Measurements from ENCODE around the gene SCYGR8. TPM values are rescaled to one million over a fixed set of nuclear protein-coding genes. Genes with fewer than 3 reads are reported as not detected.
"Not testable (repeated sequence)": the region's sequence is repeated elsewhere in the genome, so short reads cannot be mapped to it uniquely, and the experiment has no call there.

Gene SCYGR8
- total RNA-seq, 2 donors from 2014 or later = not detected

GRCh38 chr2:227728035-227728434 lies 17.7 kb upstream of the SCYGR8 start, which contains the start of gene SCYGR7:
Gene SCYGR7, plus strand, starts transcription at chr2:227728335. Its CDS starts 0 bp downstream, at chr2:227728335.
- no peak within 1 kb of the TSS for H3K27ac ChIP-seq
- H3K36me3 ChIP-seq = no peaks in the 10 kb centered on the region
- DNase-seq = no peak
- TF ChIP-seq, protein P1, sequence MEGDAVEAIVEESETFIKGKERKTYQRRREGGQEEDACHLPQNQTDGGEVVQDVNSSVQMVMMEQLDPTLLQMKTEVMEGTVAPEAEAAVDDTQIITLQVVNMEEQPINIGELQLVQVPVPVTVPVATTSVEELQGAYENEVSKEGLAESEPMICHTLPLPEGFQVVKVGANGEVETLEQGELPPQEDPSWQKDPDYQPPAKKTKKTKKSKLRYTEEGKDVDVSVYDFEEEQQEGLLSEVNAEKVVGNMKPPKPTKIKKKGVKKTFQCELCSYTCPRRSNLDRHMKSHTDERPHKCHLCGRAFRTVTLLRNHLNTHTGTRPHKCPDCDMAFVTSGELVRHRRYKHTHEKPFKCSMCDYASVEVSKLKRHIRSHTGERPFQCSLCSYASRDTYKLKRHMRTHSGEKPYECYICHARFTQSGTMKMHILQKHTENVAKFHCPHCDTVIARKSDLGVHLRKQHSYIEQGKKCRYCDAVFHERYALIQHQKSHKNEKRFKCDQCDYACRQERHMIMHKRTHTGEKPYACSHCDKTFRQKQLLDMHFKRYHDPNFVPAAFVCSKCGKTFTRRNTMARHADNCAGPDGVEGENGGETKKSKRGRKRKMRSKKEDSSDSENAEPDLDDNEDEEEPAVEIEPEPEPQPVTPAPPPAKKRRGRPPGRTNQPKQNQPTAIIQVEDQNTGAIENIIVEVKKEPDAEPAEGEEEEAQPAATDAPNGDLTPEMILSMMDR (IDR thresholded peaks at IDR 0.05) = no peak
- H3K9ac ChIP-seq (ENCODE audit: low read depth in 2 of 2, low read length in 2 of 2) = no peak within 1 kb of the TSS
- no peaks in the 10 kb centered on the region for H3K27me3 ChIP-seq
- no peak within 1 kb of the TSS for H3K4me3 ChIP-seq
- no peaks in the 10 kb centered on the region for H3K9me3 ChIP-seq
- intact Hi-C loops (cut with DNase I) = no loop called here
- H3K4me1 ChIP-seq = no peaks in the 10 kb centered on the region

GRCh38 chr2:227739351-227739750 lies 6.3 kb upstream of the SCYGR8 start:
- no peak for DNase-seq
- no peaks in the 10 kb centered on the region for H3K36me3 ChIP-seq
- H3K9me3 ChIP-seq = no peaks in the 10 kb centered on the region
- TF ChIP-seq, protein P1 (IDR thresholded peaks at IDR 0.05) = no peak
- no peaks in the 10 kb centered on the region for H3K27me3 ChIP-seq
- no peaks in the 10 kb centered on the region for H3K4me1 ChIP-seq
- intact Hi-C loops (cut with DNase I) = no loop called here
- H3K9ac ChIP-seq (ENCODE audit: low read depth in 2 of 2, low read length in 2 of 2) = no peak overlapping the region
- no peak overlapping the region for H3K27ac ChIP-seq
- no peak overlapping the region for H3K4me3 ChIP-seq

DNA sequence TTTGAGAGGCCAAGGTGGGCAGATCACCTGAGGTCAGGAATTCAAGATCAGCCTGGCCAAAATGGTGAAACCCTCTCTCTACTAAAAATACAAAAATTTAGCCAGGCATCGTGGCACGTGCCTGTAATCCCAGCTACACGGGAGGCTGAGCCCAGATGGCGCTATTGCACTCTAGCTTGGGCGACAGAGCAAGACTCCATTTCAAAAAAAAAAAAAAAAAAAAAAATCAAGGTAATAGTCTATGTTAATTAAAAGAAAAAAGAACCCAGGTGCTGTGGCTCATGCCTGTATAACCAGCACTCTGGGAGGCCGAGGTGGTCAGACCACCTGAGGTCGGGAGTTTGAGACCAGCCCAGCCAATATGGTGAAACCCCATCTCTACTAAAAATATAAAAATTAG lies 5.0 kb upstream of the SCYGR8 start:
- H3K36me3 ChIP-seq; H3K27me3 ChIP-seq; H3K4me1 ChIP-seq; H3K4me3 ChIP-seq; DNase-seq; H3K9me3 ChIP-seq; H3K9ac ChIP-seq (ENCODE audit: low read depth in 2 of 2, low read length in 2 of 2); H3K27ac ChIP-seq; intact Hi-C loops (cut with DNase I): not testable (repeated sequence)

GRCh38 chr2:227748079-227748478 lies 2.4 kb downstream of the SCYGR8 start:
- no peak overlapping the region for H3K27ac ChIP-seq
- H3K27me3 ChIP-seq = no peaks in the 10 kb centered on the region
- no peak overlapping the region for H3K4me3 ChIP-seq
- DNase-seq = peak; percentile 41
- intact Hi-C loops (cut with DNase I) = no loop called here
- no peaks in the 10 kb centered on the region for H3K4me1 ChIP-seq
- H3K9me3 ChIP-seq = no peaks in the 10 kb centered on the region
- TF ChIP-seq, protein P1 (IDR thresholded peaks at IDR 0.05) = no peak
- H3K9ac ChIP-seq (ENCODE audit: low read depth in 2 of 2, low read length in 2 of 2) = no peak overlapping the region
- no peaks in the 10 kb centered on the region for H3K36me3 ChIP-seq

GRCh38 chr2:227756261-227756660 lies 10.6 kb downstream of the SCYGR8 start:
- H3K4me1 ChIP-seq; H3K36me3 ChIP-seq; intact Hi-C loops (cut with DNase I); H3K9ac ChIP-seq (ENCODE audit: low read depth in 2 of 2, low read length in 2 of 2); H3K4me3 ChIP-seq; H3K27me3 ChIP-seq; DNase-seq; H3K9me3 ChIP-seq; H3K27ac ChIP-seq: not testable (repeated sequence)

- no peak for DNase-seq
- Histone ChIP-seq H3K4me1 (no peaks in the 10 kb centered on the region), H3K4me3 (no peak overlapping the region), H3K9me3 (no peaks in the 10 kb centered on the region), H3K27ac (no peak overlapping the region), H3K9ac (ENCODE audit: low read depth in 2 of 2, low read length in 2 of 2) (no peak overlapping the region), H3K36me3 (no peaks in the 10 kb centered on the region), H3K27me3 (no peaks in the 10 kb centered on the region)
- TF ChIP-seq, protein P1 (IDR thresholded peaks at IDR 0.05) = no peak
- intact Hi-C loops (cut with DNase I) = loop anchor here (10.0 kb wide), 1 partner anchor 285 kb away; the partner anchor contains the start of gene AGFG1
These were observed 13.9 kb downstream of the SCYGR8 start for GRCh38 chr2:227759411-227760118.
